SK-N-SH treated with all-trans-retinoic acid at 6 μM for 48 hours (cell line): ENCODE measurements around the gene PATE4.

Experiments used
- ATAC-seq: fragments of 200-7000 bp; cut with Tn5 transposase; 3 replicates; pipeline ENCODE4 v1.9.1; 2020; ENCODE audit warnings: mild to moderate bottlenecking, moderate library complexity
- ARNTL ChIP-seq: fragments of 450-650 bp; formaldehyde crosslinking; IDR thresholded peaks from 2 replicates; pipeline ENCODE4 v1.5.0; 2020; ENCODE audit warnings: low read depth, mild to moderate bottlenecking, moderate library complexity, borderline replicate concordance
- BACH2 ChIP-seq: fragments of 250-450 bp; sonication (Bioruptor Pico); IDR thresholded peaks from 2 replicates; pipeline ENCODE4 v1.9.0; 2021; ENCODE audit warnings: mild to moderate bottlenecking, borderline replicate concordance
- CREB5 ChIP-seq: fragments of 250-450 bp; sonication (Bioruptor Pico); IDR thresholded peaks from 2 replicates; pipeline ENCODE4 v1.5.1; 2020; ENCODE audit warnings: low read depth, mild to moderate bottlenecking, moderate library complexity
- CSDC2 ChIP-seq: fragments of 250-450 bp; sonication (Bioruptor Pico); IDR thresholded peaks from 2 replicates; pipeline ENCODE4 v1.5.0; 2020; ENCODE audit warnings: mild to moderate bottlenecking, moderate library complexity
- CSRNP3 ChIP-seq: fragments of 250-450 bp; sonication (Bioruptor Pico); IDR thresholded peaks from 2 replicates; pipeline ENCODE4 v1.5.1; 2021; ENCODE audit warnings: mild to moderate bottlenecking, moderate library complexity
- ESRRG ChIP-seq: fragments of 250-450 bp; sonication (Bioruptor Pico); IDR thresholded peaks from 2 replicates; pipeline ENCODE4 v1.6.1; 2021; ENCODE audit warnings: mild to moderate bottlenecking
- GLIS3 ChIP-seq: fragments of 250-450 bp; sonication (Bioruptor Pico); IDR thresholded peaks from 2 replicates; pipeline ENCODE4 v1.5.0; 2020; ENCODE audit warnings: mild to moderate bottlenecking, moderate library complexity
- ISL1 ChIP-seq: fragments of 250-450 bp; sonication (Bioruptor Pico); IDR thresholded peaks from 2 replicates; pipeline ENCODE4 v2.1.2; 2022; ENCODE audit warnings: mild to moderate bottlenecking, moderate library complexity
- OSR1 ChIP-seq: fragments of 250-450 bp; sonication (Bioruptor Pico); IDR thresholded peaks from 2 replicates; pipeline ENCODE4 v1.8.0; 2022; ENCODE audit warnings: moderate library complexity, mild to moderate bottlenecking, inconsistent platforms
- PATZ1 ChIP-seq: fragments of 250-450 bp; sonication (Bioruptor Pico); IDR thresholded peaks from 2 replicates; pipeline ENCODE4 v1.8.0; 2020; ENCODE audit warnings: mild to moderate bottlenecking, moderate library complexity, borderline replicate concordance
- PPARA ChIP-seq: fragments of 250-450 bp; sonication (Bioruptor Pico); IDR thresholded peaks from 2 replicates; pipeline ENCODE4 v1.5.0; 2020; ENCODE audit warnings: mild to moderate bottlenecking, borderline replicate concordance
- SNAI2 ChIP-seq: fragments of 250-450 bp; sonication (Bioruptor Pico); IDR thresholded peaks from 2 replicates; pipeline ENCODE4 v1.5.0; 2020; ENCODE audit warnings: mild to moderate bottlenecking, moderate library complexity
- TCF4 ChIP-seq: fragments of 250-450 bp; sonication (Bioruptor Pico); IDR thresholded peaks from 2 replicates; pipeline ENCODE4 v1.8.0; 2021; ENCODE audit warnings: mild to moderate bottlenecking, moderate library complexity, borderline replicate concordance
- TOX ChIP-seq: fragments of 250-450 bp; sonication (Bioruptor Pico); IDR thresholded peaks from 2 replicates; pipeline ENCODE4 v1.8.0; 2021; ENCODE audit warnings: mild to moderate bottlenecking, moderate library complexity, borderline replicate concordance
- TSHZ2 ChIP-seq: fragments of 250-450 bp; sonication (Bioruptor Pico); IDR thresholded peaks from 2 replicates; pipeline ENCODE4 v1.5.0; 2020; ENCODE audit warnings: mild to moderate bottlenecking, moderate library complexity
- ZC3H10 ChIP-seq: fragments of 250-450 bp; sonication (Bioruptor Pico); IDR thresholded peaks from 2 replicates; pipeline ENCODE4 v1.5.1; 2021; ENCODE audit warnings: mild to moderate bottlenecking, moderate library complexity
- ZFP3 ChIP-seq: fragments of 250-450 bp; sonication (Bioruptor Pico); IDR thresholded peaks from 2 replicates; pipeline ENCODE4 v1.5.0; 2020; ENCODE audit warnings: mild to moderate bottlenecking, moderate library complexity
- ZFP30 ChIP-seq: fragments of 450-650 bp; formaldehyde crosslinking; IDR thresholded peaks from 2 replicates; pipeline ENCODE4 v1.5.0; 2022; ENCODE audit warnings: mild to moderate bottlenecking, moderate library complexity
- ZNF565 ChIP-seq: fragments of 450-650 bp; formaldehyde crosslinking; conservative IDR thresholded peaks from 2 replicates; pipeline ENCODE4 v1.5.0; 2020; ENCODE audit warnings: low read depth, mild to moderate bottlenecking, moderate library complexity
- ZNF70 ChIP-seq: fragments of 450-650 bp; formaldehyde crosslinking; IDR thresholded peaks from 2 replicates; pipeline ENCODE4 v1.5.0; 2020; ENCODE audit warnings: mild to moderate bottlenecking, moderate library complexity
- ZNF8 ChIP-seq: fragments of 450-650 bp; formaldehyde crosslinking; IDR thresholded peaks from 2 replicates; pipeline ENCODE4 v1.5.0; 2020; ENCODE audit warnings: mild to moderate bottlenecking, moderate library complexity

Gene PATE4

GRCh38 chr11:125790825-125791224 lies 42.3 kb upstream of the PATE4 start:
- TF ChIP-seq ZNF8 (no peak), TCF4 (CRISPR knock-in tag) (no peak)
- ATAC-seq: no peak

GRCh38 chr11:125797641-125798040 lies 35.5 kb upstream of the PATE4 start:
- TF ChIP-seq TOX (CRISPR knock-in tag): no peak
- TF ChIP-seq ZNF565 (CRISPR knock-in tag): no peak
- no peak for TF ChIP-seq PATZ1 (CRISPR knock-in tag)
- TF ChIP-seq ISL1 (CRISPR knock-in tag): no peak
- TF ChIP-seq PPARA: no peak
- no peak for TF ChIP-seq ZNF70 (CRISPR knock-in tag)
- no peak for TF ChIP-seq ZFP3 (CRISPR knock-in tag)
- TF ChIP-seq CSRNP3: no peak
- TF ChIP-seq ARNTL (CRISPR knock-in tag): no peak
- TF ChIP-seq ZC3H10 (CRISPR knock-in tag): no peak
- no peak for TF ChIP-seq ESRRG (CRISPR knock-in tag)
- no peak for TF ChIP-seq SNAI2 (CRISPR knock-in tag)
- no peak for ATAC-seq

GRCh38 chr11:125799808-125800207 lies 33.3 kb upstream of the PATE4 start:
- no peak for ATAC-seq
- TF ChIP-seq TOX (CRISPR knock-in tag) (no peak), ZFP30 (CRISPR knock-in tag) (no peak), ZC3H10 (CRISPR knock-in tag) (no peak), CSDC2 (no peak), CSRNP3 (no peak), CREB5 (CRISPR knock-in tag) (no peak), ISL1 (CRISPR knock-in tag) (no peak), ARNTL (CRISPR knock-in tag) (no peak), PATZ1 (CRISPR knock-in tag) (no peak), GLIS3 (CRISPR knock-in tag) (no peak), ZNF565 (CRISPR knock-in tag) (no peak), PPARA (no peak), BACH2 (CRISPR knock-in tag) (no peak), ESRRG (CRISPR knock-in tag) (no peak), ZNF8 (no peak), TCF4 (CRISPR knock-in tag) (no peak), ZFP3 (CRISPR knock-in tag) (no peak)

GRCh38 chr11:125802387-125802786 lies 30.7 kb upstream of the PATE4 start:
- no peak for ATAC-seq
- no peak for TF ChIP-seq TSHZ2 (CRISPR knock-in tag)
- TF ChIP-seq OSR1 (CRISPR knock-in tag): no peak
